CD4-positive, alpha-beta T cell treated with Interleukin-17A for 1 hour (primary cell): ENCODE results near the gene CRTC1.

Experiments
- DNase-seq: peaks from one replicate; pipeline ENCODE4 v3.0.0-alpha.2; 2020

CRTC1 gene

DNA sequence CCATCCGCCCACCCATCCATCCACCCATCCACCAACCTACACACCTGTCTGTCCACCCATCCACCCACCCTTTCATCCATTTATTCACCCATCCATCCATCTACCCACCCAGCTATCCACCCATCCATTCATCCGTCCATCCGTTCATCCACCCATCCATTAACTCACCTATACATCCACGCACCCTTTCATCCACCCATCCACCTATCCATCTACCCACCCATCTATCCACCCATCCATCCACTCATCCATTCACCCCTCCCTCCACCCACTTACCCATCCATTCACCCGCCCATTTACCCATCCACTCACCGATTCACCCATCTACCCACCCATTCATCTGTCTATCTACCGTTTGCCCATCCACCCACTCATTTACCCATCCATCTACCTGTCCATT lies 29.0 kb upstream of the CRTC1 start:
- DNase-seq, result no peak

DNA sequence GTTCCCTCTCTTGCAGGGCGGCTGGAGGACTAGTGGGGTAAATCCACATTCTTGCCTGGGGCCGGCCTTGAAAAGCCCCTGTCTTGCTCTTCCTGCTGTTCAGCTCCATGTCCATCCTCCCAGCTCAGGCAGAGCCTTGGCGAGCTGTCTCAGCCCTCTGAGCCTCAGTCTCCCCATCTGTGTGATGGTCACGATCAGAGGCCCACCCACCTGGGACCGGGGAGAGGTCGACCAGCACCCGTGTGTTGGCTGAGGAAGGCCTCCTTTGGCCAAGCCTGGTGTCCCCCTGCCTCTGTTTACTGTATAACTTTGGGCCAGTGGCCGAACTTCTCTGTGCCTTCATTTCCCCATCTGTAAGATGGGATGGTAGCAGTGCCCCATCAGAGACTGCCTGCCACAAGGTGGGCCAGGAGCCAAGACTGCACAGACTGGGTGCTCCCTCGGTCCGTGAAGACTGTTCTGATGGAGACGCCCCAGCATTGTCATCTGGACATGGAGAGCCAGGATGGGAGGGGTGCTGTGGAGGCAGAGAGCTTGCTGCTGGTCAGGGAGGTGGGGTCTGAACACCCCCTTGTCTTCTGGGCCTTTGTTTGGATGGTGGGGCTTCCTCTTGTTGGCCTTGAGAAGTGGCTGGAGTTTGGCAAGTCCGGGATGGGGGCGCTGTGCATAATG lies 28.2 kb upstream of the CRTC1 start:
- no peak for DNase-seq

DNA sequence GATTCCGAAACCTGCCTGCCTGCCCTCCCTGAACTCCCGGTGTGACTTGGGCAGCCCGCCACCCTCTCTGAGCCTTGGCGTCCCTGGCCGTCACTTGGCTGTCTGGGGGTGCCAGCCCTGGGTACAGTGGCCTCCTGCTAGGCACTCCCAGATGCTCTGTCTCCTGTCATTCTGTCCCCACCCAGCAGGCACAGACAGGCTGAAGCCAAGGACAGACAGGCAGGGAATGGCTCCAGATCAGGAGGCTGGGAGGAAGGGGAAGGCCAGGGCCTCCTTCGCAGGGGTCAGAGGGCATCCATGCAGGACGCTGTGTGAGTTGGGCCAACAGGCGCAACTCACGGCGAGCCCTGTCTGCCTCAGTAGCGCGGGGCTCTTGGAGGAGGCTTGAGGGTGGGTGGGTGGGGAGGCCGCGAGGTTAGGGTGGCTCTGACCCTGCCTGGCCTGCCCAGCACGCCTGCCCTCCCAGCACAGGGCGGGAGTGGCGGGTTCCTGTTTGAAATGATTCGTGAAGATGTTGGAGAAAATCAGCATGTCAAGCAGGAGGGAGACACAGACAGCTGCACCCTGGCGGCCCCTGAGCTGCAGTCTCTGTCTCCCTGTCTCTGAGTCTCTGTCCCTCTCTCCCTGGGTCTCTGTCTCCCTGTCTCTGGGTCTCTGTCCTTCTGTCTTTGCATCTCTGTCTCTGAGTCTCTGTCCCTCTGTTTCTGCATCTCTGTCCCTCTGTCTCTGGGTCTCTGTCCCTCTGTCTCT lies 27.0 kb upstream of the CRTC1 start:
- no peak for DNase-seq

DNA sequence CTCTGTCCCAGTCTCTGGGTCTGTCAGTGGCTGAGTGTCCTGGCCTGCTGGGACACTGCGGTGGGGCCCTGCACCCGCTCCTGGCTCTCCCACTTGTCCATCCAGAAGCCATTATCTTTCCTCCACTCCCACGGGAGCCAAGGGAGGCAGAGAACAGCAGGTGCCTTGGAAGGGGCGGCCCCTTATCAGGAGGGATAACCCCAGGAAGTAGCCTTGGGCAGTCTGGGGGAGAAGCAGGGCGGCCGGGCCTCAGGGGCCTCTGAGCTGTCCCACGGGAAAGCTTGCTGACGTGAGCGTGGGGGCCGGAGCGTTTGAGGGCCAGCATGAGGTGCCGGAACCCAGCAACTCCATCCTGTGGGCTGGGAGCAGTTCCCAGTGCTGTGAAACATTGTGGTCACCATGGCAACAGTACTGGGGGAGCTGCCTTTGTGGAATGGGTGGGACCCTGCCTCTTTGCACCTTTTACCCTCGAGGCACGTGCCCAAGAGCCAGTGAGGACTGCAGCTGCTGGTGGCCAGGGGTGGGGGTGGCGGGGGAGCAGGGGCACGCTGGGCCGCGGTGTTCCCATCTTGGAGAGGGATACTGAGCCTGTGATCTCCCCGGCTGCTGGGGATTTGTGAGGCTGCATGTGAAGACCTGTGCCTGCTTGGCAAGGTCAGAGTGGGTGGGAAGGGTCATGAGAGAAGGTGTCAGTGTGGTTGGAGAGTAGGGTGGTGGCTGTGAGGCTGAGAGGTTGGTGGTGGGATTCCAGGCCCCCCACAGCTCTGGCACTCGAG lies 25.7 kb upstream of the CRTC1 start:
- no peak for DNase-seq

DNA sequence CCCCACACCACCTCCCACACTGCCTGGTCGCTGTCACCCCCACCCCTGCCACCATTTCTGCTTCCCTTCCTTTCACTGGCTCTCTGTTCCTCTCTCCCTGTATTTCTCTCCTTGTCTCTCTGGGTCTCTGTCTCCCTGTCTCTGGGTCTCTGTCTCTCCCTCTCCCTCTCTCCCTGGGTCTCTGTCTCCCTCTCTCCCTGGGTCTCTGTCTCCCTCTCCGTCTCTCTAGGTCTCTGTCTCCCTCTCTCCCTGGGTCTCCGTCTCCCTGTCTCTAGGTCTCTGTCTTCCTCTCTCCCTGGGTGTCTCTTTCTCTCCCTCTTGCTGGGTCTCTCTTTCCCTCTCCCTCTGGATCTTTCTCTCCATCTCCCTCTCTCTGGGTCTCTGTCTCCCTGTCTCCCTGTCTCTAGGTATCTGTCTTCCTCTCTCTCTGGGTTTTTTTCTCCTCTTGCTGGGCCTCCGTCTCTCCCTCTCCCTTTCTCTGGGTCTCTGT lies 25.1 kb upstream of the CRTC1 start:
- no peak for DNase-seq

DNA sequence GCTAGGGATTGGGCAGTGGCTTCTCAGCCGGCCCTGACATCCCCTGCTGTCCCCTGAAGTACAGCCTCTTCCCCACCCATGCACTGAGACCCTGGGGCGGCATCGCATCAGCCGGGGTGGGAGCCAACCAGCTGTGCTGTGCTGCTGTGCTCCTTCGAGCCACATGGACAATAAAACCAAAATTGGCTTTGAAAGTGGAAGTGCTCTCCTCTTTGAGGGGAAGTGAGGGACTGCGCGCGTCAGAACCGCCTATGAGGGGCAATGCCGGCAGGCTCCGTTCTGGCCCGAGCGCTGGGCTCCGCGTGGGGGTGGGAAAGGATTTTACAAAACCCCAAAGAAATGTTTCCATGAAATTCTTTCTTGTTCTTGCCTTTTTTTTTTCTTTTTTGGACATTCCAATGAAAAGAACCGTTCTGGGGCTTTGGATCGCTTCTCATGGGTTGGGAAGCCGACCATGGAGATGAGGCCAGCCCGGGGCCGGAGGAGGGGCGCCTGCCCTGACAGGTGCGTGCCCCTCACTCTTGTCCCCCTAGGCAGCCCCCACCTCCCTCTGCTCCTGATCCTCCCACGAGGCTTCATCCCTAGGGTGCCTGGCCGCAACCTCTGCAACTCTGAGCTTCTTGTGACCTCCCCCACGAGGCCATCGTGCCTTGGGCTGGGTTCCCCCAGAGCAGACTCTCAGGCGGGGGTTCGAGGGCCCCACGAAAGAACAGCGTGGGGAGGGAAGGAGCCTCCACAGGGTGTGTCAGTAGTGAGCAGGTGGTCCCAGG lies 24.0 kb upstream of the CRTC1 start:
- DNase-seq, result no peak

DNA sequence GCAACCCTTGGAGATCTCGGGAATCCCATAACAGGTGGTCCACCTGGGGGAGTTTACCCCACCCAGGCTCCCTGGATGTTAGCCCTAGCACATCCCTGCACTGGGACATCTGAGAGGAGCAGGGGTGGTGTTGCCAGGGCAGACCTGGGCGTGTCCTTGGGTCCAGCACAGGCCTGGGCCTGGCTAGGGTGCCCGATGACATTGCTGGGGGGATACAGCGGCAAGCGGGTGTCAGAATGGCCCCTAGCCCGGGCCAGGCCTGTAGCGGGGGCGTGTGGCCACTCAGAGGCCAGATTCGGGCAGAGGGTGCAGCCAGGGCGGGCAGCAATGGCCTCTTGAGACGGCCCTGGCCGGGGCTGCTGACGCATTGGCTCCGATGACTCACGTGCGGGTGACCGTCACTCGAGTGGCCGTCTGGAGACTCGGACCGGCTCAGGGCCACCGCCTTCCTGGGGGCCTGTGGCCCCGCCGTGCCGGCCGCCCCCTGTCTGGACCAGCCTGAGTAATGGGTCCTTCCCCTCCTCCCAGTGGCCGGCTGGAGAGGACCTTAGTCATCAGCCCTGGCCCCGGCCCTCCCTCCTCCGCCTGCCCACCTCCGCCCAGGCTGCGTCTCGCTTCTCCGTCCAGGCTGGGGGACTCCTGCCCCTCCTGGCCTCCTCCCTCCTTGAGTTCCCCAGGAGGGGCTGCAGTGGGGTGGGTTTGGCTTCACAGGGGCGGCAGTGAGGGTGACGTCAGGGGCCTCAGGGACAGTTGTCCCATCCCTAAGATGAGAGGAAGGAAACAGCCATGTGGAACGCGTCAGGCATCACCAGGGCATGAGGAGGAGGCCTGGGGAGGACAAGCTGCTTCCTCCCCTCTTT lies 23.2 kb upstream of the CRTC1 start:
- no peak for DNase-seq

DNA sequence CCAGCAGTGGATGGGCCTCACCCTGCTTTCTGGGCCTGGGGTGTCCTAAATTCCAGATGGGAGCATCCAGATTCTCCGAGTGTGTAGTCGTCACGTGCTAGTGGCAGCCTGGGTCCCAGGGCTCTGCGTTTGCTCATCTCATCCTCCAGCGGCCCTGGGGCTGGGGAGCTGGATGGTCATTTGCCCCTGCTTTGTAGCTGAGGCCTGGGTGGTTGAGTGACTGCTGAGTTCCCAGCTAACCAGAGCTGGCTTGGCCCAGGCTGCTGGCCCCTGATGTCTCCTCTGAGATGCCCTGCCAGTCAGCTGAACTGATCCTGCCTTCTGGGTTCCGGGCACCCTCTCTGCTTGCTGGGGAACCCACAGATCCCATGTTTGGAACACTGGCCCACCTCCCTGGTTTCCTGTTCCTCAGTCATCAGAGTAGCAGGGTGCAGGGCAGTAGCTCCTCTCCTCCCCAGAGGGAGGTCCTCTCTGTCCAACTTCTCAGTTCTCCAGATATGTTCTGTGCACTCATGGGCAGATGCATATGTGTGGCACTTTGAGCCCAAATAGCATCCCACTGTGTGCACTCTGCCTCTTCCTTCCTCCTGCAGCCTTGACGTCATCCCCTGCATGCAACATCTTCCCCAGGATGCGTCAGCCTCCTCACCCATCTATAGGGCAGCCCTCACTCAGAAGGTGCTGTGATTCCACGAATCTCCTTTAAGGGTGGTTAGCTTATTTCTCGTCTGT lies 22.4 kb upstream of the CRTC1 start:
- DNase-seq, result no peak

DNA sequence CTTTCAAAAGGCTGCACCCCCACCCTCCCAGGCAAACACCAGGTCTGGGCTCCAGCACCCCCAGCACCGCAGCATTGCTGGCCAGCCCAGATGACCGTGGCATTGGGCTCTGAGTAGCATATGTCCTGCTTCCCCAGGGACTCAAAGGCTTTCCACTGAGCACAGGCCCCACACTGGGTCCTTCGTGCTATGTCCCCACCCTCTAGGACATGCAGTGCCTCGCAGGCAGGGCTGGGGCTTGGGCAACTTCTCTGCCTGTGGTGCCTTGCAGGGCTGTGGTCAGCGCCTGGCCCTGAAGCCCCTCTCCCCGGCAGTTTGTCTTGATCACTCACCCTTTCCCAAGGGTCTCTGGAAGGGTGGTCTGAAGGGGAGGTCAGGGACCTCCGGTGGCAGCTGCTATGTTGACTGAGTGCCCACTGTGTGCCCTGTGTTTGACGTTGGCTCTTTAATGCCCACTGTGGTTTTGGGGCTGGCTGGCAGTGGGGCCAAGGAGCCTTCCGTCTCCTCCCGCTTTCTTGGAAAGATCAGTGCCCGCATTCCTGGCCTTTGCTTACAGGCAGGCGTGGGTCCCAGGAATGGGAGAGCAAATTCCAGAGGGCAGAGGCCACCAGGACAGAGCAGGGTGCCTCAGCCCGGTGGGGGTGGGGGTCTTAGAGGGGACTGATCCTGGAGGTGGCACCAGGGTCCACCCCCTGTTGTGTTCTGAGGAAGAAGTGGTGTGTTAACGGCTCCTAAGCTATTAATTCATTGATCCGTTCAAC lies 20.3 kb upstream of the CRTC1 start:
- DNase-seq, result no peak

DNA sequence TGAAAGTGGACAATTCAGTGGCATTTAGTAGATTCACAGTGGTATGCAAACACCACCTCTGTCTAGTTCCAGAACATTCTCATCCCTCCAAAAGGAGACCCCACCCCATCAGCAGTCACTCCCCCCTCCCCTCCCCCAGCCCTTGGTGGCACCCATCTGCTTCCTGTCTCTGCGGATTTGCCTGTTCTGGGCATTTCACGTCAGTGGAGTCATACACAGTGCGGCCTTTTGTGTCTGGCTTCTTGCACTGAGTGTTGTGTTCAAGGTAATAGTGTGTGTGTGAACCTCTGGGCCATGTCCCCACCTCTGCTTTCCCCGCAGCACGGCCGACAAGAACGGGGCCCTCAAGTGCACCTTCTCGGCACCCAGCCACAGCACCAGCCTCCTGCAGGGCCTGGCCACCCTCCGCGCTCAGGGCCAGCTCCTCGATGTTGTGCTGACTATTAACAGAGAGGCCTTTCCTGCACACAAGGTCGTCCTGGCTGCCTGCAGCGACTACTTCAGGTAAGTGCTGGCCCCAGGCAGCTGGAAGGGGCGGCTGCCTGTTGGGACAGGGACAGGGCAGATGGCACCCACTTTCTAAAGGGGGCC lies 19.4 kb upstream of the CRTC1 start:
- no peak for DNase-seq

DNA sequence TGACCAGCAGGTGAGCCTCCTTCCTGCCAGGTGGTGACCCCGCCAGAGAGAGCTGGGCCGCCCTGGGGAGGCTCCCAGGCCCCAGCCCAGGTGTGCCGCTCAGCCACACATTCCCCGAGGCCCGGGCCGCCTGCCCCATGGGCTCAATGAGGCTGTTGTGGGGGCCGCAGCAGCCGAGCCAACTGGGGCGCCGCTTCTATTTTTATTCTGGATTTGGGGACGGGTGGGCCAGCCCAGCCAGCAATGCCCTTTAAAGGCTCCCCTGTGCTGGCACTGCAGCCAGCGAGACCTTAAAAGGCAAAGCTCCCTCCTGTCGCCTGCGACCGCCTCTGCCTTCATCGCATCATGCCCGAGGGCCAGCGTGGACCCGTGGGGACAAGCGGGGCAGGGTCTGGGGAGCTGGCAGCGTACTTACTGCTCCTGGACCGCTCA lies 17.7 kb upstream of the CRTC1 start:
- no peak for DNase-seq

DNA sequence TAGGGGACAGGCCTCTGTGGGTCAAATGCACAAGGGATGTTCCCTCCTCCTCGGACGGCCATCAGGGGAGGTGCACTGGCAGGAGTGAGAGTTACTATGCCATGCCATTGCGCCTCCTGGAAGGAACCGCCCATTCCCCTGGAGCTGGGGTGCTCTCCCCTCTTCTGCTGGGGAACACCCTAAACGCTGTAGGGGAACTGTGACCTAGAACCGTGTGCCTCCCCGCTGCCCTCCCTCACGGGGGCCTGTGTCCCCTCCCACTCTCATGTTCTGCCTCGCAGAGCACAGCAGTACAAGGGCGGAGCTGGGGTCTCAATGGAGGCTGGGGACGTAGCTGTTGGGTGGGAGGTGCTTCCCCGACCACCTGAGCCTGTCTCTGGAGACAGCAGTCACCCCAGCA lies 17.2 kb upstream of the CRTC1 start:
- no peak for DNase-seq

DNA sequence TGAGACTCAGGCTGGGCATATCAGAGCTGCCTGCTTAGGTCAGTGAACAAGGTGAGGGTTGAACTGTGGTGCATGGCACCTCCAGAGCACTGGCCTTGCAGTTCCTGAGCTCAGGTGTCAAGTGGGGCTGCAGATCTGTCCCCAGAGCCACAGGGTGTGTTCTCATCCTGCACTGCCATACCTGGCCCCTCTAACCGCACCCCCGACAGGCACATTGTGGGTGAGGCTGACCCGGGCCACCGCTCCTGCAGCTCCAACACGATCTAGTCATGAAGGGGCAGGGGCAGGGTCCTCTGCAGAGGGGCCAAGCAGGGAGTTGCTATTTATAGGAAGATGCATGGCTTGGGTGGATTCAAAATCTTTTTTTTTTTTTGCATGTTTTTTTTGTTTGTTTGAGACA lies 16.7 kb upstream of the CRTC1 start:
- DNase-seq, result no peak

DNA sequence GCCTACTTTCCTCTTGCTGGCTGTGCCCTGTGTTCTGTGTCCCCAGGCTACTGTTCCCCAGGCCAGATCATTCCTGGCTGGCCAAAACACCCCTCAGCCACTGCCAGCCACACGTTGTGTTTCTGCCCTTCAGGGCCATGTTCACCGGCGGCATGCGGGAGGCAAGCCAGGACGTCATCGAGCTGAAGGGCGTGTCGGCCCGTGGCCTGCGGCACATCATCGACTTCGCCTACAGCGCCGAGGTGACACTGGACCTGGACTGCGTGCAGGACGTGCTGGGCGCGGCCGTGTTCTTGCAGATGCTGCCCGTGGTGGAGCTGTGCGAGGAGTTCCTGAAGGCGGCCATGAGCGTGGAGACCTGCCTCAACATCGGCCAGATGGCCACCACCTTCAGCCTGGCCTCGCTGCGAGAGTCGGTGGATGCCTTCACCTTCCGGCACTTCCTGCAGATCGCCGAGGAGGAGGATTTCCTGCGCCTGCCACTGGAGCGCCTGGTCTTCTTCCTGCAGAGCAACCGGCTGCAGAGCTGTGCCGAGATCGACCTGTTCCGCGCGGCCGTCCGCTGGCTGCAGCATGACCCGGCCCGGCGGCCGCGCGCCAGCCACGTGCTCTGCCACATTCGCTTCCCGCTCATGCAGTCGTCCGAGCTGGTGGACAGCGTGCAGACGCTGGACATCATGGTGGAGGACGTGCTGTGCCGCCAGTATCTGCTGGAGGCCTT lies 15.8 kb upstream of the CRTC1 start:
- no peak for DNase-seq

DNA sequence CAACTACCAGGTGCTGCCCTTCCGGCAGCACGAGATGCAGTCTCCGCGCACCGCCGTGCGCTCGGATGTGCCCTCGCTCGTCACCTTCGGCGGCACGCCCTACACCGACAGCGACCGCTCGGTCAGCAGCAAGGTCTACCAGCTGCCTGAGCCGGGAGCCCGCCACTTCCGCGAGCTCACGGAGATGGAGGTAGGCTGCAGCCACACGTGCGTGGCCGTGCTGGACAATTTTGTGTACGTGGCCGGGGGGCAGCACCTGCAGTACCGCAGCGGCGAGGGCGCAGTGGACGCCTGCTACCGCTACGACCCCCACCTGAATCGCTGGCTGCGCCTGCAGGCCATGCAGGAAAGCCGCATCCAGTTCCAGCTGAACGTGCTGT lies 15.2 kb upstream of the CRTC1 start:
- no peak for DNase-seq

DNA sequence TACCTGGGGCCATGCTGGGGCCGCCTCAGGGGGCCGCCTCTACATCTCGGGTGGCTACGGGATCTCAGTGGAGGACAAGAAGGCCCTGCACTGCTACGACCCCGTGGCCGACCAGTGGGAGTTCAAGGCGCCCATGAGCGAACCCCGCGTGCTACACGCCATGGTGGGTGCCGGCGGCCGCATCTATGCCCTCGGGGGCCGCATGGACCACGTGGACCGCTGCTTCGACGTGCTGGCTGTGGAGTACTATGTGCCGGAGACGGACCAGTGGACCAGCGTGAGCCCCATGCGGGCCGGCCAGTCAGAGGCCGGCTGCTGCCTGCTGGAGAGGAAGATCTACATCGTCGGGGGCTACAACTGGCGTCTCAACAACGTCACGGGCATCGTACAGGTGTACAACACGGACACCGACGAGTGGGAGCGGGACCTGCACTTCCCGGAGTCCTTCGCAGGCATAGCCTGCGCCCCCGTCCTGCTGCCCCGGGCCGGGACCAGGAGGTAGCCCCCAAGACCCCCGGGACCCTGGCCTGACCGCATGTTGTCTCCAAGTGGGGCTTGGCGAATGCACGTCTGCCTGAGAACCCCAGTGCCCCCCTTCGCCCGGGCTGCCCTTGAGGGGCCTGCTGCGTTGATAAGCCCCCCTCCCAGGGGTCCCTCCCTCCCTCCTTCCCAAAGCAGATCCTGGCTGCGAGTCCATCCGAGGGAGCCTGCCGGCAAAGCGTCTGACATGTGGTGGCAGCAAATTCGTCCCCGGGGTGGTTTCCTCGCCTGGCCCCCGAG lies 14.5 kb upstream of the CRTC1 start:
- DNase-seq, result no peak

DNA sequence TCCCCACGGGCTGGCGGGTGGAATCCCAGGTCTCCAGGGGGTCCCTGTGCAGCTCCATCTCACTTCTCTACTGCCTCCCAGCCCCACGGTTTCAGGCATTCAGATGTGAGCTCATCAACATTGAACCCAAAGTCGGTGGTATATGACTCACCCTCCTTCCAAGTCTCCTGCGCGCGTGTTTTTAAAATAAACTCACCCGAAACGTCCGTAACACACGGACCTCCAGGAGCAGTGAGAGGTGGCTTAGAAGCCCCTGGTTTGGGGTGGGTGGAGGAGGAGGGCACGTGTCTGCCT lies 14.0 kb upstream of the CRTC1 start:
- no peak for DNase-seq

DNA sequence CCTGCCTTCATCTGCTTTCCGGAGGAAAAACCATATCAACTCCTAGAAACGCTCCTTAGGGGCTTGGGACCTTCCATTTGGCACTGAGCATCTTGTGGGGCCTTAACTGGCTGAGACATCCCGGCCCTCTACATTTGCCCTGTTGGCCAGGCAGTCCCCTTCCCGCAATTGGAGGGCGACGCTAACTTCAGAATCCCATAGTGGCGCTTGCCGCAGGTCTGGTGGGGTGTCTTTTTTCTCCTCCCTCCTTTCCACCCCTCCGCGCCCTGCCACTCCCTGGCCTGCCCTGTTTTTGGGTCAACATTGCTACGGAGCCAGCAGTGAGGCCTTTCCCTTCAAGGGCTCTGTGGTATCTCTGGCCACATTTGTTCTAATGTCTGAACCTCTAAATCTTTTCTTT lies 13.6 kb upstream of the CRTC1 start:
- DNase-seq, result no peak

DNA sequence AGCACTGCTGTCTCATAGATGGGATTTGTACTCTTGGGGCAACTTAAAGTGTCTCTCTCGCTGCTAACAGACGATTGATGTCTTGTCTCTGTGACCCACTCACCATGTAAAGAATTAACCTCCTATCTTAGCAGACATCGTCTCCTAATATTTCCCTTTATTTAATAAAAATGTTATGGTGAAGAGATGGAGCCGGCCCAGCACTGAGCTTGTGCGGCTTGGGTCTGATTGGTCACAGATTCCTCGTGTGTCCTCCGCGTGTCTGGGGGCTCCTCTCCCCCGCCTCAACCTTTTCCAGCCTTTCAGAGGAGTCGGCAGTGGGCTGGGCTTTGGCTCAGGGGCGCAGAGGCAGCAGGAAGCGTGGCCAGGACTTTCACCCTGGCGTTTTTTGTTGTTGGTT lies 13.2 kb upstream of the CRTC1 start:
- DNase-seq, result no peak
